Measurements from ENCODE around the gene PDS5A.
"Not testable (repeated sequence)": the region's sequence is repeated elsewhere in the genome, so short reads cannot be mapped to it uniquely, and the experiment has no call there.

PDS5A gene

DNA sequence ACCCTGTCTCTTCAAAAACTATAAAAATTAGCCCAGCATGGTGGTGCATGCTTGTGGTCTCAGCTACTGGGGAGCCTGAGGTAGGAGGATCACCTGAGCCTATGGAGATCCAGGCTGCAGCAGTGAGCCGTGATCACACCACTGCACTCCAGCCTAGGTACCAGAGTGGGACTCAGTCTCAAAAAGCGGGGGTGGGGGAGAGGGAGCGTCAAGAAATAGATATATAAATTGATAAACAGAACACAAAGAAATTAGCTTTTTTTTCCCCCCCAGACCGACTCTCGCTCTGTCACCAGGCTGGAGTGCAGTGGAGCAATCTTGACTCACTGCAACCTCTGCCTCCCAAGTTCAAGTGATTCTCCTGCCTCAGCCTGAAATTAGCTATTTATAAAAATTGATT, 14.1 kb downstream of the PDS5A start:
- no peak for DNase-seq

GRCh38 chr4:39961311-39961877, 16.3 kb downstream of the PDS5A start:
- no peak for DNase-seq

GRCh38 chr4:39950861-39951481, 26.7 kb downstream of the PDS5A start:
- DNase-seq, result no peak

DNA sequence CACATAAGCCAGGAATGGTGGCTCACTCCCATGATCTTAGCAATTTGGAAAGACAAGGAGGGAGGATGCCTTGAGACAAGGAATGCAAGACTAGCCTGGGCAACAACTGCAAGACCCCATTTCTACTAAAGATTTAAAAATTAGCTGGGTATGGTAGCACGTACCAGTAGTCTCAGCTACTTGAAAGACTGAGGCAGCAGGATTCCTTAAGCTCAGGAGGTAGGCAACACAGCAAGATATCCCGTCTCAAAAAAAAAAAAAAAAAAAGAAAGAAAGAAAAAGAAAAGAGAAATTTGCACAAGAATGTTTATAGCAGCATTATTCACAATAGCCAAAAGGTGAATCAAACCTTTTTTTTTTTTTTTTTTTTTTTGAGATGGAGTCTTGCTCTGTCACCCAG, 29.7 kb downstream of the PDS5A start:
- DNase-seq, result no peak

DNA sequence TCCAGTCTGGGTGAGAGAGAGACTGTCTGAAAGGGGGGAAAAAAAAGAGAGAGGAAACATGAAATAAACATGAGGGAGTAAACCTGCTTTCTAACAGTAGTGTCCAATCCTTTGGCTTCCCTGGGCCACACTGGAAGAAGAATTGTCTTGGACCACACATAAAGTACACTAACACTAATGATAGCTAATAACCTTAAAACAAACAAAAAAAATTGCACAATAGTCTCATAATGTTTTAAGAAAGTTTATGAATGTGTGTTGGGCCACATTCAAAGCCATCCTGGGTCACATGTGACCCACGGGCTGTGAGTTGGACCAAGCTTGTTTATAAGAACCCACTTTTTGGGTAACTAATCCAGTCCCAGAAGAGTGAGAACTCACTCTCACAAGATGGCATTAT, 30.3 kb downstream of the PDS5A start:
- DNase-seq, result no peak

- DNase-seq, result not testable (repeated sequence)
Measured at GRCh38 chr4:39944245-39944644, 33.5 kb downstream of the PDS5A start.

DNA sequence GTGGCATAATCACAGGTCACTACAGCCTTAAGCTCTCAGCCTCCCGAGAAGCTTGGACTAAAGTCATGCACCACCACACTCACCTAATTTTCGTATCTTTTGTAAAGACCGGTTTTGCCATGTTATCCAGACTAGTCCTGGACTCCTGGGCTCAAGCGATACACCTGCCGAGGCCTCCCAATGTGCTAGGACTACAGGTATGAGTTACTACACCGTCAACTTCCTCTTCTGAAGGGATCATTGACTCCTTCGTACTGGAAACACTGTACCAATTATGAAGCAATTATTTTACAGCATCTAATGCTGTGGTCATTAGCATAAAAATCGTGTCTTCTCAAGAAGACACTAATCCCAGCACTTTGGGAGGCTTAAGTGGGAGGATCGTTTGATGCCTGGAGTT, 35.2 kb downstream of the PDS5A start:
- DNase-seq, result no peak

DNA sequence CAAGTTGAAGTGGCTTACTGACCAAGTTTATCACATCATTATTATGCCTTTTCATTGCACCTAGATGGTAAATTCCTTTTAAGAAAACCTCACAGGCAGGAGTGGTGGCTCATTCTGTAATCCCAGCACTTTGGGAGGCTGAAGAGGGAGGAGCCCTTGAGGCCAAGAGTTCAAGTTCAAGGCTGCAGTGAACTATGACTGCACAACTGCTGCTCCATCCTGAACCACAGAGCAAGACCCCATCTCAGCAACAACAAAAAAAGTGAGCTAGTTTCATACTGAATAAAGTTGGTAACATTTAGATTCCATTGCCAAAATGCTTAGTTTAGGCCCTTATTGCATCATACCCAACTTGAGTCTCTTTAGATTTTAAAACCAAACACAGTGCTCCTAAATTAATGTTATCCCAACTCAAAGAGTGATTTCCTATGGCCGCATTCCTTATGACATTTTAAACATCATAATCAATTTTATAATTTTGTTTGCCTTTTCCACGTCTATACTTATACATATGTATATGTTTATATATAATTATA, 36.0 kb downstream of the PDS5A start:
- DNase-seq, result no peak

- no peak for DNase-seq
Measured at GRCh38 chr4:39937683-39938268, 39.9 kb downstream of the PDS5A start.

DNA sequence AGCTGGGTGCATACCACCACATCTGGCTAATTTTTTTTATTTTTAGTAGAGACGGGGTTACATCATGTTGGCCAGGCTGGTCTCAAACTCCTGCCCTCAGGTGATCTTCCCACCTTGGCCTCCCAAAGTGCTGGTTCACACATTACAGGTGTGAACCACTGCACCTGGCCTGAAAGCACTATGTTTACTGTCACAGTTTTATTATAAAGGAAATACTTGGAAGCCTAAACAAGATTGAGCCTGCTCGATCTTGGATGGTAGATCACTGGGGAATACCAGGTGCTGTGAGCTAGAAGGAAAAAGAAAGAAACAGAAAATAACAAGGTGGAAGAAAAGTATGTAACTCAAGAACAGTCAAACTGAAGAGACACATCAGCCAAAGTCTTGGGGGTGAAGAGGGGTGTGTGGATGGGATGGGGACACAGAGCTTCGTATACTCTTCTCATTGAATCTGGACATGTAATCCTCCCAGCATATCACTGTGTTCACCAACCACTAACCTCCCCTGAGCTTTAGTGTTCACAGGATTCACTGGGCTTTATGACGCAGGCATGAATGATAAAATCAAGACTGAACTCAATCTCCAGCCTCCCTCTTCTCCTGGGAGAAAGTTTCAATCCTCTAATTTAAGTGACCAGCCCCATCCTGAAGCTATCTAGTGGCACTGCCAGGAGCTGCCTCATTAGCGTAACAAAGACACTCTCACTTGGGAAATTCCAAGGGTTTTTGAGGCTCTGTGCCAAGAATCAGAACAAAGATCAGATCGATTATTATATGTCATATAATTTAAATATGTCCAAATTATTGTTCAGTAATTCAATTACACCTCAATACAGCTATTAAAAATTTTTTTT, 40.9 kb downstream of the PDS5A start:
- no peak for DNase-seq

DNA sequence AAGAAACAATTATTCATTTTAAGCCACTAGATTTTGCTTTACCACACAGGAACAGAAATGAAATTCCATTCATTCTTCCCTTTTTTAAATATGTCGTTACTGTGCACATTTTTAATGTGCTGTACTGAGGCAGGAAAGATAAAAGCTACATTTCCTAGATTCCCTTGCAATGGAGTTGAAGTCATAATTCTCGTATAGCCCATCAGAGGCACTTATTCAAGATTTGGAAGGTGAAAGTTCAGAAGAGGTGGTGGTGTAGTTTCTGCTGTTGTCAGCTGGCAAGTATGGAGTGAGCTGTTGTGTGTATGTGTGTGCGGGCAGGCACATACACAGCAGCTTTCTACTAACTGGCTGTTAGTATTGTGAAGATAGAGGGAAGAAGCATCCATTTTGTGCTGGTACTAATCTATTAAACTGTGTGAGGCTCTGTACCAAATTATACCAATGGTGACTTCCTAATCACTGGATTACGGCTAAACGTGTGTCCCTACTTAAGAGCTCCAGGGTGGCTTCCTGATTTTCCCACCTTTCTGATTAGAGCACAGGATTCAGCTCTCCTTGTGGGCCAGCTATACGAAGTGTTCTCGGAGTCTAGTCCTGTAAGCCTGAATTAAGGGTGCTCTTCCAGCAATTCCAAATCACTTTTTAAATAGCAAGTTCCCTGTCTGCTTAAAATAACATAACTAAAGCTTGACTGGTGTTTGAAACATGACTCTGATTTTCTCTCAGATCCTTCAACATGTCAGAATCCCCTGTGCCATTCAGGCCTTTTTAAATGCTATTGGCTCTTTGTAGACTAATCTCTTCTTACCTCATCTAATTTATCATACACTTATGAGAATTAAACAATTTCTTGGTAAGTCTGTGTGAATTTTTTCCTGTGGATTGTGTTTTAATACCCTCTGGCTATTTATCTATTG, 43.8 kb downstream of the PDS5A start:
- no peak for DNase-seq

DNA sequence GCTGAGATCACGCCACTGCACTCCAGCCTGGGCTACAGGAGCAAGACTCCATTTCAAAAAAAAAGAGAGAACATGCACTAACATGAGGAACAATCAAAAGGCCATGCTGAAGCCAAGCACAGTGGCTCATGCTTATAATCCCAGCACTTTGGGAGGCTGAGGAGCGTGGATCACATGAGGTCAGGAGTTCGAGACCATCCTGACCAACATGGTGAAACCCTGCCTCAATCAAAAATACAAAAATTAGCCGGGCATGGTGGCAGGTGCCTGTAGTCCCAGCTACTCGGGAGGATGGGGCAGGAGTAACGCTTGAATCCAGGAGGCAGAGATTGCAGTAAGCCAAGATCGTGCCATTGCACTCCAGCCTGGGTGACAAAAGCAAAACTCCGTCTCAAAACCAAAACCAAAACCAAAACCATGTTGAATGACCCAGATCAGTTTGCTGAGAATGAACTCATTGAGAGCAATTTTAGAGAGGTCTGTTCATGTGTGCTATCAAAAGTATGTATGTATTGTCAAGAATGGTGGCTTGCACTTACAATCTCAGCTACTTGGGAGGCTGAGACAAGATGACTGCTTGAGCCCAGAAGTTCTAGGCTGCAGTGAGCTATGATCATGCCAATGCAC, 44.8 kb downstream of the PDS5A start:
- DNase-seq, result no peak

- no peak for DNase-seq
Measured at GRCh38 chr4:39931441-39931901, 46.2 kb downstream of the PDS5A start.

DNA sequence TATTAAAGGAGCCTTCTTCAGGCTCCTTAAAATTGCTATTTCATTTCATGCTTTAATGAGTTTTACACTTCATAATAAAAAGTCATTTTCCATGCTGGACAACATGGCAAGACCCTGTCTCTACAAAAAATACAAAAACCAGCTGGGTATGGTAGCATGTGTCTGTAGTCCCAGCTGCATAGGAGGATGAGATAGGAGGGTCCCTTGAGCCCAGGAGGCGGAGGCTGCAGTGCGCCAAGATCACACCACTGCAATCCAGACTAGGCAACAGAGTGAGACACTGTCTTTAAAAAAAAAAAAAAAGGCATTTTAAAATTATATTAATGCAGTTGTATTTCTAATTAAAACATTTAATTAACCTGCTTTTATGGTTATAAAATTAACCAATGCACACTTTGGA, 49.2 kb downstream of the PDS5A start:
- no peak for DNase-seq

- DNase-seq, result no peak
Measured at GRCh38 chr4:39924014-39924413, 53.7 kb downstream of the PDS5A start.

- no peak for DNase-seq
Measured at GRCh38 chr4:39922399-39922798, 55.3 kb downstream of the PDS5A start.

DNA sequence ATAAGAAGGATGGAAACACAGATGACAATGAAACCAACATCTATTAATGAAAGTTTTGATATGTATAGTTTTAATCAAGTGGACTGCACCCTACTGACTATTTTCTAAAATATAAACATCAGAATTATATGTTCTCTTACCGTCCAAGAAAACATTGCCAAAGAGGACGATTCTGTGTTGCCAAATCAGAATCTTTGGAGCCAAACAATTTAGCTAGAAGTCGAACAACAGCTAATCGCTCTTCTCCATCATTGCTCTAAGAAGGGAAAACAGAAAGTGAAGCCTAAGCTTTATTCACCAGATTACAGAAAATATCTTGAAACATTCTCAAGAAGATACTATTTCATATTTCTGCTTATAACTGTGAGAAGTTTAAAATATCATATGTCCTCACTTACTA, 64.2 kb downstream of the PDS5A start:
- no peak for DNase-seq

- no peak for DNase-seq
Measured at GRCh38 chr4:39910064-39910463, 67.6 kb downstream of the PDS5A start.

DNA sequence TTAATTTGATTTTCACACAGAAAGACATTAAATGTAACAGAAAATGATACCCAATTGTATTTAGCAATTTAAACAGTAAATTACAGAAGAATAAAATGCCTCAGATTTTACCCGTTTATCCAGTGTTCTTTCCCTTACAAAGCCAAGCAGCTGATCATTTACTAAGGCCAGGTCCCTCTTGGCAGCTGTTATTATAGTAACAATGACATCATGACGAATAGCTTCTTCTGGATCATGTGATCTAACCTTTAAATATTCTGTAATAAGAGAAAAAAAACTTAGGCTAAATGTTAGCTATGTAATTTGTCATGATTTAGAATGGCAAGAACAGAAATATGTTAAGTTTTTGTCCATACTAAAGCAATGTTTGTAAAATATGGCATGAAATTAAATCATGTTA, 69.4 kb downstream of the PDS5A start:
- DNase-seq, result no peak

GRCh38 chr4:39905656-39906055, 72.1 kb downstream of the PDS5A start:
- no peak for DNase-seq

DNA sequence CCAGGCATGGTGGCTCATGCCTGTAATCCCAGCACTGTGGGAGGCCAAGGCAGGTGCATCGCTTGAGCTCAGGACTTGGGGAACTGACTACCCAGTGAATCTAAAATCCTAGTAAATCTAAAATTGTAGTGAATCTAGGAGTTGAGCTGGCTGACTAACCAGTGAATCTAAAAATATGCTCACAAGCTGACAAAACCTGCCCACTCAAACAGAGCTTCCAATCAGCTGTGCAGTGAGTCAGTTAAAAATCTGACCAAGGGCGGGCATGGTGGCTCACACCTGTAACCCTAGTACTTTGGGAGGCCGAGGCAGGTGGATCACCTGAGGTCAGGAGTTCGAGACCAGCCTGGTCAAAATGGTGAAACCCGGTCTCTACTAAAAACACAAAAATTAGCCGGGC, 72.7 kb downstream of the PDS5A start:
- not testable (repeated sequence) for DNase-seq

- DNase-seq, result no peak
Measured at GRCh38 chr4:39900966-39901365, 76.7 kb downstream of the PDS5A start.

Measured in COR-L47 (cell line).